Measurements from ENCODE around the gene LARGE1.
"Not testable (repeated sequence)": the region's sequence is repeated elsewhere in the genome, so short reads cannot be mapped to it uniquely, and the experiment has no call there.

The LARGE1 gene

GRCh38 chr22:33461698-33462434 lies 458.4 kb downstream of the LARGE1 start:
- no peak for DNase-seq

GRCh38 chr22:33461245-33461644 lies 459.0 kb downstream of the LARGE1 start:
- not testable (repeated sequence) for DNase-seq

GRCh38 chr22:33459137-33459536 lies 461.1 kb downstream of the LARGE1 start:
- DNase-seq = no peak

DNA sequence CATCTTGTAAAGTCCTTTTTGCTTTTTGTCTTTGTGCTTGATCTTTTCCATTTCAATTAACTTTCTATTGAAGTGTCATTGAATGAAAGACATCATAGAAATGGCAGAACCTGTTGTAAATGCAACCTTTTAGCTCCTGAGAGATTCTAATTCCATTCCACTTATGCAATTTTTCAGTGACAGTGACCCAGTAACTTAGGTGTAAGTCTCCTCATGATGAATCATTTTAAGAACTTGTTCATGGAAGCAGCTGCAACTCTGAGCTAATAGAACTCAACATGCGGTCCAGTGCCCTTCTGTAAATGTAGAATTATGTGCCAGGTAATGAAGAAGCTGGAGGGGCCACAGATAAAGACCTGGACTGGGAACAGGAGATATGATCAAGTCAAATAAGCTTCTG lies 463.8 kb downstream of the LARGE1 start:
- no peak for DNase-seq

DNA sequence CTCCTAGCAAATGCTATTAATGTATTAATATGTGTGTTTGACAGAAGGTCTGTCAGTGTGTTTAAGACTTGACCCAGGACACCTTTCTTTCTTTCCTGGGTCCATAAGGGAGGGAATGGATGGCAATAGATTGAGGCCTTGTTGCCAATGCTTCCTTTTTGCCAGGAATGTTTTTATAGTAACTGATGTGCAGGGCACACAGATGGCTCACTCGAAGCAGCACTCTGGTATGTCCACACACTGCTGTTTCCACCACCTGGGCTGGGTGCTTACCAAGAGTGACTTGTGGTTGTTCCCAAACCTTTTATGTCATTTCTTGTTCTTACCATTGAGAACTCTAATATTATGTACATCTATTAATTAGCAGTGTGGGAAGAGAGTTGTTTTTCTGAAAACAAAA lies 465.2 kb downstream of the LARGE1 start:
- DNase-seq = no peak

DNA sequence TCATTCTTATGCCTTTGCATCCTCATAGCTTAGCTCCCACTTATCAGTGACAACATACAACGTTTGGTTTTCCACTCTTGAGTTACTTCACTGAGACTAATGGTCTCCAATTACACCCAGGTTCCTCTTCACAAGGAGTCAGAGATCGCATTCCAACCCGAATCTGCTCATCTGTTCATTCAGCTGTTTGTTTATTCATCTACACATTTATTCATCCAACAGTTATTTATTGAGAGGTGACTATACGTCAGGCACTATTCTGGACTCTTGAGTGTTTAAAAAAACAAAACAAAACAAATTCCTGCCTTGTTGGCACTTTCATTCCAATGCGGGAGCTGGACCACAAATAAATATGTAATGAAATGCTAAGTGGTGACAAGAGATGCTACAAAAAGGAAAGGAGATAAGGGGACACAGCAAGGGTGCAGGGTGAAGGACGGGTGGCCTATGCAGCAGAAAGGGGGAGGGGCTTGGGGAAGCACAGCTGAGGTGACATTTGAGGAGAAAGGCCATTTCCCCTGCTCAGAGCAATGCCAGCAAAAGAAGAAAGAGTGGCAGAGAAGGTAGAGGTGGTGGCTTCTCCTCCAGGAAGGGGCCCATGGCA lies 468.3 kb downstream of the LARGE1 start:
- no peak for DNase-seq

GRCh38 chr22:33450756-33451155 lies 469.5 kb downstream of the LARGE1 start:
- no peak for DNase-seq

GRCh38 chr22:33447733-33448132 lies 472.5 kb downstream of the LARGE1 start:
- DNase-seq = no peak

DNA sequence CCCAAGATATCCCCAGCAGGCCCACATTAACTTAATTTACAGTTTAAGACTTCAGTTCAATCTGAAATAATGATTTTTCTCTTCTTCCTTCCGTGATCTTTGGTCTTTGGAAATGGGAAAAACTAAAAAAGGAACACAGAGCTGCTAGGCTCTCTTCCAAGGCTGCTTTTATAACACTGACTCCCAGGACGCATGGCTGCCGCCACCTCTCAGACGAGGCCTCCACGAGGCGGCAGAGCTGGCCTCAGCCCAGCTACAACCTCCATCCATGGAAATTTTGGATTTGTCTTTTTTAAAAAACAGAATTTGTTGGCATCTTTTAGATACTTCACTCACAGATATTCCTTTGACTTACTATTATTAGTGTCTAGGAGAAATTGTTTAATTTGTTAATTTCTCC lies 476.6 kb downstream of the LARGE1 start:
- no peak for DNase-seq

GRCh38 chr22:33440756-33441155 lies 479.5 kb downstream of the LARGE1 start:
- DNase-seq = no peak

DNA sequence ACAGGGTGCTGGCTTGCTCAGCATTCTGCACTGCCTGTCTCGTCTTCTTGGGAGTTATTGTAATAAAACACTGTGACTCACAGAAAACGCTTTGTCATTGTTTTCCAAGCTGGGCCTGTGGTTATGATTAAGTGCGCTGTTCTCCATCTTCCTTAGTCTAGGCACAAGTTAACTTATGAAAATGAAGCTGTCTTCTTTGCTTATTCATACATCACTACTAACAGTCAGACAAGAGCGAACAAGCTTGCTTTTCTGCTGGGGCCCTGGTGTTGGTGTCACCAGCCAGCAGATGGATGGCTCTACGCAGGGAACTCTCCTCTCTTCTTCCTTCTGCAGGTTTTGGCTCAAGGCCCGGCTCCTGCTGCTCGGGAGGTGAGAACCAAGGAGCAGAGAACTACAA lies 482.0 kb downstream of the LARGE1 start:
- DNase-seq = no peak

DNA sequence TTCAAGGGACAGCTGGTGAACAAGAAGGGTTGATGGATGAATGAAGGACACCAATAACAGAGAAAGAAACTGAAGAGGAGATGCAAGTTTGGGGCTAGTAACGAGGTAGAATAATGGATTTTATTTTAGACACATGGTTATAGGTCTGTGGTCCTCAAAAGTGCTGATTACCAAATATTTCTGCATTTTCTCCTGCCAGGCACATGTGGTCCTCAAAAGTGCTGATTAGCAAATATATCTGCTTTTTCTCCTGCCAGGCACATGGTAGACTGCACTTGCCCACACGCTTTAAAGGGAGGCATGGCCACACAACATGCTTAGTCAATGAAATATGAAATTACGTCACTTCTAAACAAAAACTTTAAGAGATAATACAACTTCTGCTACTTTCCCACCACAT lies 489.0 kb downstream of the LARGE1 start:
- no peak for DNase-seq

DNA sequence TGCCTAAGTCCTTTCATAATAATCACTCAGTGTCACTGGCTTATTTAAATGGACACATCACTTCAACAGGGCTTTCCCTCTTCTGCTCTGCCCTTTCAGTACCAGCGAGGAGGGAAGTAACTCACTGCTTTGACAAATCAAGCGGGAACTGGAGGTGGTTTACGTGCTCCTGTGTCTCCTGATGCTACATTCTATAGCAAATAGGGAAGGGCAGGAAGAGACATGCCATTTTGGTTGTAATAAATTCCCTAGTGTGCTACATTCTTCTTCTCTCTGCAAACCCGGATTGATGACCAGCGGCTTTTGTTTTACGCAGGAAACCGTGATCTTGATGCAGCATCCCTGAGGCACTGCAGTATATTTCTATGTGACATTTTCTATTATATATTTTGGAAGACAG lies 491.0 kb downstream of the LARGE1 start:
- DNase-seq = no peak

GRCh38 chr22:33427461-33427860 lies 492.8 kb downstream of the LARGE1 start:
- DNase-seq = no peak

DNA sequence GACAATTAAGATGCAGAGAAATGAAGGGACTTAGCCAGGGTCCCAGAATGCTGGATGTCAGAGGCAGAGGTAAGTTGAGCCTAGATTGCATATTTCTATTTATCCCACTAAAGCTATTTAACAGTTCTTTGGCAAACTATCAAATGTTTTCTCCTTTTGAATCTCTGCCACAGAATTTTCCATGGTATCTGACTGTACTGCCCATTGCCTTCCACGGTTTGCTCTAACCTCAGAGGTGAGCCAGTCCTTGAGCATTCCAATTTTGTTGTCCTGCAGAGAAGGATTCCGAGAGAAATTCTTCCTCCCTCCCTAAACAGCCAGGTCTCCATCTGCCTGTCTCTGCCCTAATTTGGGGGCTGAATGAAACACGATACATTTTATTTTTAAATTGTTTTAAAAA lies 493.8 kb downstream of the LARGE1 start:
- no peak for DNase-seq

DNA sequence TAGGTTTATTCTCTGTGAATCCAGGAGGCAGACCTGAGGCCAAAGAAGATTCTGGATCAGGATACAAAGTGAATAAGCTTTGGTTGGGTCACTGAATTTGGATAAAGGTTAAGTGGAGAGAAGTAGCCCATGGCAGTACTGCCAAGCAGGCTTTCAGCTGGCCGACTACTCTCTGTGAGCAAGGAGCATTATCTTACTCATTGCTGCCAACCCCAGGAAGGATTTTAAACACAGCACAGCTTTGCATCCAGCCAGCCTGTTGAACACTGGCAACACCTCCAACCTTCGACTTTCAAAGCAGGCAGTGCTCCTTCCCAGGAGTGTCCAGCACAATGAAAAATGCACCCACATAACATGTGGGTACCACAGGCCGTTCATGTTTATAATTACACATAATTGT lies 498.4 kb downstream of the LARGE1 start:
- DNase-seq = no peak

DNA sequence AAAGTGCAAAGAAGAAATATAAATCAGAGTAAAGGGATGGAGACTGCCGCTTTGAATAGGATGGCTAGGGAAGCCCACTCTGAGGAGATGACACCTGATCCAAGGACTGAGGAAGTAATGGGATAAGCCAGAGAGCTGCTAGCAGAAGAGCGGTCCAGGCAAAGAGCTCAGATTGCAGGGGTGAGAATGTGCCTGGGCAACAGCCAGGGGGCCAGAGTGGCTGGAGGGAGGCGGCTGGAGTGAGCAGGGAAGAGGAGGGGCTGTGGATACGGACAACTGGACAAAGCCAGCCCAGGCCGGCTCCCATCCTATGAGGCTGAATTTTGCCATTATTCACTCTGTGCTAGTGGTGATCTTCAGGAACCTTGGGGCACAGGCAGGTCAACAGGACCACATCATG lies 501.8 kb downstream of the LARGE1 start:
- no peak for DNase-seq

- no peak for DNase-seq
Observed at GRCh38 chr22:33415401-33415800, 504.9 kb downstream of the LARGE1 start.

DNA sequence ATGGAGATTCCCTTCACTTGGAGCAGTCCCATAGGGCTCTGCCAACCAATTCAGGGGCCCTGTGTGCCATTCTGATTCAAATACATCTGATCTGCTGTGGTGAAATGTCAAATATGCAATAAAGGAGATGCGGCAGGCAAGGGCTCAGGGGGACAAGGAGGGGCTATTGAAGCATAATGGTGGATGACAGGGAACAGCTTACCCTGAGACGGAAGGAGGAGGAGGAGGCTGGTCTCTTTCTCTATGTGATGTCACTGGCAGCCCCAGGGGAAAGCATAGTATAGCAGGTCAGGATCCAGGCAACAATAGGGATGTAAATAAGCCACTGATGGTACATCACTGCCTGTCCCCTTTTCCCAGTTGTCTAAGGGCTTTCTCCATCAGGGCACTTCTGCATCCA lies 511.2 kb downstream of the LARGE1 start:
- DNase-seq = no peak

DNA sequence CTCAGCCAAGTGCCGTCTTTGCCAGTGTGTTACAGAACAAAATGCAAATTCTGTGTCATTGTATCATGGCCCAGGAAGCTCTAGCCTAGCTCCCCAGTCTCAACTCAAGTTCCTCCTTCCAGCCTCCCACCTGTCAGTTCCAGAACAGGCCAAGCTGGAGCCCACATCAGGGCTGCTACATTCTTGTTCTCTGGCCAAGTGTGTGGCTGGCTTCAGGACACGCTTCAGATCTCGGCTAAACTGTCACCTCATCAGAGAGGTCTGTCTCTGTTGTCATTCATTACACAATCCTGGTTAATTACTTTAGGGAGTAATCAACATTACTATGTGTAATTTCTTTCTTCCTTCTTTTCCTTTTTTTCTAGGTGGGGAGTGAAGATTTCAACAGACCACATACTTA lies 515.1 kb downstream of the LARGE1 start:
- no peak for DNase-seq

DNA sequence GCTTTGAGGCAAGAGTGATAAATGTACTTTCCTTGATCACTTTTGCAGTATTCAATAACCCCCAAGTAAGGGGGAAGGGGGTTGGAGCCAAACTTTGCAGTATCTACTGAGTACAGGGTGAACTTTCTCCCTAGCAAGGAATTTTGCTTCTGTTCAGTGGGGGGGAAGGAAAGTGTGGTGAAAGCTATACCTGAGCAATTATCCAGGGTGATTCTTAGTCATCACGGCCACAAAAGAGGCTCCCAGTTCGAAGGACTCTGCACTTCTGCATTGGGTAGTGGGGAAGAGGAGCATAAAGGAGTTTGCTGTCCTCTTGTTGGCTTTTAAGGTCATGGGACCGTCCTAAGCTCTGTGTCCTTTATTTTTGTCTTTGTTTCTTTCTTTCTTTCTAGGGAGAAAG lies 515.6 kb downstream of the LARGE1 start:
- no peak for DNase-seq

- DNase-seq = no peak
Observed at GRCh38 chr22:33402325-33402724, 518.0 kb downstream of the LARGE1 start.

GRCh38 chr22:33401291-33401690 lies 519.0 kb downstream of the LARGE1 start:
- no peak for DNase-seq

DNA sequence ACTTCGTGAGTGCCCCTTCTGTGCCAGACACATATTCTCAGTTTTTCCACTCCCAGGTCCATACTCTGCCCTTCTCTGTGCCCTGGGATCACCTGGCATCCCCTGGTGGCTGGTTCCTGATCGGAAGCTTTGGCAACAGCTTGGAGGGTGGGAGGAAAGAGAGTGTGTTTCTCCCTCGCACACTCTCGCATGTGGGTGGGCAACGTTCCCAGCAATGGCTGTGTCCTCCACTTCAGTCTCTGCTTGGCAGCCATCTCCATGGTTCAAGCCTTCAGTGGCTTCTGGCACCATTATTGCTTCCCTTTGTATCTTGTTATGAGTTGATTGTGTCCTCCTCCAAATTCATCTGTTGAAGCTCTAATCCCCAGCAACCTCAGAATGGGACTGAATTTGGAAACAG lies 519.4 kb downstream of the LARGE1 start:
- no peak for DNase-seq

Measured in activated T-cell treated with anti-CD3 and anti-CD28 coated beads, Interleukin-2, amount 50 U/mL, for 48 hours (primary cell).